B cell (primary cell): ENCODE results near the gene B4GALNT1.

ENCODE experiments used
- EZH2 ChIP-seq: IDR thresholded peaks from 2 replicates; pipeline ENCODE4 v1.6.1; 2012; ENCODE audit warnings: borderline replicate concordance, low read depth, mild to moderate bottlenecking, moderate library complexity, low read length; ENCODE audit not compliant: insufficient read depth, poor library complexity, severe bottlenecking
- TF ChIP-seq, protein P1 (sequence below): fragments of 200-600 bp; IDR thresholded peaks from one replicate; pipeline ENCODE4 v1.8.0; 2022; ENCODE audit warnings: antibody characterized with exemption, mild to moderate bottlenecking

GRCh38 chr12:57606821-57607220 is 26.2 kb downstream of the B4GALNT1 start:
- TF ChIP-seq, protein P1, sequence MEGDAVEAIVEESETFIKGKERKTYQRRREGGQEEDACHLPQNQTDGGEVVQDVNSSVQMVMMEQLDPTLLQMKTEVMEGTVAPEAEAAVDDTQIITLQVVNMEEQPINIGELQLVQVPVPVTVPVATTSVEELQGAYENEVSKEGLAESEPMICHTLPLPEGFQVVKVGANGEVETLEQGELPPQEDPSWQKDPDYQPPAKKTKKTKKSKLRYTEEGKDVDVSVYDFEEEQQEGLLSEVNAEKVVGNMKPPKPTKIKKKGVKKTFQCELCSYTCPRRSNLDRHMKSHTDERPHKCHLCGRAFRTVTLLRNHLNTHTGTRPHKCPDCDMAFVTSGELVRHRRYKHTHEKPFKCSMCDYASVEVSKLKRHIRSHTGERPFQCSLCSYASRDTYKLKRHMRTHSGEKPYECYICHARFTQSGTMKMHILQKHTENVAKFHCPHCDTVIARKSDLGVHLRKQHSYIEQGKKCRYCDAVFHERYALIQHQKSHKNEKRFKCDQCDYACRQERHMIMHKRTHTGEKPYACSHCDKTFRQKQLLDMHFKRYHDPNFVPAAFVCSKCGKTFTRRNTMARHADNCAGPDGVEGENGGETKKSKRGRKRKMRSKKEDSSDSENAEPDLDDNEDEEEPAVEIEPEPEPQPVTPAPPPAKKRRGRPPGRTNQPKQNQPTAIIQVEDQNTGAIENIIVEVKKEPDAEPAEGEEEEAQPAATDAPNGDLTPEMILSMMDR: no peak
- no peak for TF ChIP-seq EZH2
